Muscle layer of duodenum (tissue), 2 donors: Measurements from ENCODE around the gene ESPL1.
"Not testable (repeated sequence)": the region's sequence is repeated elsewhere in the genome, so short reads cannot be mapped to it uniquely, and the experiment has no call there.

Experiments used
- H3K27ac ChIP-seq: one replicate; pipeline ENCODE4 v1.7.0; 2013; ENCODE audit warnings: mild to moderate bottlenecking, low read length
- H3K27me3 ChIP-seq: one replicate; pipeline ENCODE4 v1.7.0; 2013; ENCODE audit warnings: low read depth, mild to moderate bottlenecking, control low read depth, low read length
- H3K36me3 ChIP-seq, 2 donors: one replicate each; pipeline ENCODE4 v1.7.0; 2013; ENCODE audit warnings: low read length in 2 of 2, control low read depth in 1 of 2, mild to moderate bottlenecking in 1 of 2; ENCODE audit not compliant: insufficient read depth in 2 of 2, control insufficient read depth in 1 of 2
- H3K4me1 ChIP-seq, 2 donors: one replicate each; pipeline ENCODE4 v1.7.0; 2013; ENCODE audit warnings: low read length in 2 of 2, mild to moderate bottlenecking in 2 of 2, control low read depth in 1 of 2, moderate library complexity in 1 of 2; ENCODE audit not compliant: insufficient read depth in 2 of 2, control insufficient read depth in 1 of 2
- H3K4me3 ChIP-seq, 2 donors: one replicate each; pipeline ENCODE4 v1.7.0; 2013; ENCODE audit warnings: low read length in 2 of 2, low read depth in 1 of 2, mild to moderate bottlenecking in 1 of 2
- H3K9me3 ChIP-seq, 2 donors: one replicate each; pipeline ENCODE4 v1.7.0; 2013; ENCODE audit warnings: low read length in 2 of 2, control low read depth in 1 of 2, mild to moderate bottlenecking in 1 of 2; ENCODE audit not compliant: control insufficient read depth in 1 of 2
- donor health status: healthy.

ESPL1 gene

GRCh38 chr12:53313996-53314395 lies 45.9 kb downstream of the ESPL1 start:
- H3K27ac ChIP-seq = no peak overlapping the region
- no peaks in the 10 kb centered on the region for H3K9me3 ChIP-seq
- H3K36me3 ChIP-seq = peaks cover 29% of the 10 kb centered on the region in 2 donors
- peaks cover 0 to under 1% of the 10 kb centered on the region in 2 donors for H3K4me1 ChIP-seq
- no peaks in the 10 kb centered on the region for H3K27me3 ChIP-seq
- H3K4me3 ChIP-seq = no peak overlapping the region

DNA sequence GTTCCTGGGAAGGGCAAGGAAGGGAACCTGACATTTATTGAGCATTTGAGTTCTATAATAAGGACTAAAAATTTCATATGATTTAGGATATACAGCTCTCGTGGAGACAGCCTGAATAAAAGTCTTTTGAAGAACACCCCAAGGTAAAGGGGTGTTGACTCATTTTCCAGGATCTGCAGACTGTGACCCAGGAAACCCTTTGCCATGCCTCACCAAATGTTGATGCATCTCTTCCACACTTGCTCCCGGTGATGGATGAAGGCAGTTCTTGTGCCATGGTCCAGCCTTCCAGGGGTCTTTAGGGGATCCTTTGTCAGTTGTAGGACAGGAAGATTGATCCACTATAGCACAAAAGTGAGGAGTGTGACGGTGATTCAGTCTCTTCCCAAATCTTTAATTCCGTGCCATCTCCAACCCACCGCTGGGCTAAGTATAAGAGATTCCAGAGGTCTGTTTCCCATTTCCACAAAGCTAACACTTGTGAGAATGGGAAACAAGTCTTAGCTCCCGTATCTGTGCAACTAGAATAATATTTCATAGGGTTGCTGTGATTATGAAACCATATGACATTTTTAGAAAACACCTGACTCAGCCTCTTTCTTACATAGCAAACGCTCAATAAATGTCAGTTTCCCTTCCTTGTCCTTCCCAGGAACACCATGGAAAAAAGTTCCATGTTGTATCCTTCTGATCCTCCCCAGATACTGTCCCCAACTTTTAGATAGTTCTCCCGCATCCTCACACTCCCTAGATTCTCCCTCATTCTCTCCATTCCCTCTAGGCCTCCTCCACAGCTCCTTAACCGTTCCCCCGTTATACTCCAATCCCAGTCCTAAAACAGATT lies 52.5 kb downstream of the ESPL1 start:
- H3K4me1 ChIP-seq = peaks cover 7 to 32% of the 10 kb centered on the region in 2 donors
- peak overlapping the region; percentile 93 for H3K27ac ChIP-seq
- H3K36me3 ChIP-seq = peaks cover 6 to 7% of the 10 kb centered on the region in 2 donors
- no peaks in the 10 kb centered on the region for H3K9me3 ChIP-seq
- H3K27me3 ChIP-seq = no peaks in the 10 kb centered on the region
- peak overlapping the region; percentile 88 to 89 for H3K4me3 ChIP-seq

DNA sequence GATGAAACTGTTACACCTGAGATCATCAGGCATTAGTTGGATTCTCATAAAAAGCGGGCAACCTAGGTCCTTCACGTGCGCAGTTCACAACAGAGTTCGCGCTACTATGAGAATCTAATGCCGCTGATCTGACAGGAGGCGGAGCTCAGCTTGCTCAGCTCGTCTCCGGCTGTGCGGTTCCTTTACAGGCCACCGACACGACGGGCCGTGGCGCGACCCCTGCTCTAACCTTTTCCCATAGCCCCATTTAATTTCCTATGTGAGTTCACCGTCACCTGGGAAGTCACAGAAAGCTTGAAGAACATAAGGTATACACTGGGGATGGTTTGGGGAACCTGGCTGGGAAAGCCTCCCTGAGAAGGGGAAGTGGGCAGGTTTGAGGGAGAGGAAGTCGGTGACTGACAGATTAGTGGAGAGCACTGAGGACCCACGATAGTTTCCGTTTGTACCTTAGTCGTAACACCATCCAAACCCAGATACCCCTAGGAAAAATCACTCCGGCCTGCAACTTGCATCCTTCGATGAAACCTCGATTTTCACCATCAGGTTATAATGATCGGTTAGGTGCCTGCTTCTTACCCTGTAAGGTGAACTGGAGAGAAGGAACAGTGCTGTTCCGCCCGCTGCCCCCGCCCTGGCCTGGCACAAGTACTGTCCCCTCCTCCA lies 56.1 kb downstream of the ESPL1 start:
- H3K4me1 ChIP-seq = peaks cover 7 to 35% of the 10 kb centered on the region in 2 donors
- H3K27me3 ChIP-seq = no peaks in the 10 kb centered on the region
- H3K27ac ChIP-seq = peak overlapping the region; percentile 89
- no peaks in the 10 kb centered on the region for H3K9me3 ChIP-seq
- H3K4me3 ChIP-seq = peak overlapping the region; percentile 74 to 80
- peaks cover 0 to 7% of the 10 kb centered on the region in 2 donors for H3K36me3 ChIP-seq

- Histone ChIP-seq H3K4me3 (peak overlapping the region; percentile 74 to 80), H3K27ac (peak overlapping the region; percentile 89), H3K36me3 (peaks cover 0 to 7% of the 10 kb centered on the region in 2 donors), H3K9me3 (no peaks in the 10 kb centered on the region), H3K4me1 (peaks cover 7 to 30% of the 10 kb centered on the region in 2 donors), H3K27me3 (no peaks in the 10 kb centered on the region)
Measured at GRCh38 chr12:53324779-53325510, 56.8 kb downstream of the ESPL1 start.

GRCh38 chr12:53325511-53326061 lies 57.5 kb downstream of the ESPL1 start:
- peaks cover 0 to 7% of the 10 kb centered on the region in 2 donors for H3K36me3 ChIP-seq
- H3K27ac ChIP-seq = no peak overlapping the region
- H3K9me3 ChIP-seq = no peaks in the 10 kb centered on the region
- peaks cover 4 to 24% of the 10 kb centered on the region in 2 donors for H3K4me1 ChIP-seq
- H3K4me3 ChIP-seq = peak overlapping the region; percentile 56 to 80
- no peaks in the 10 kb centered on the region for H3K27me3 ChIP-seq

GRCh38 chr12:53326460-53327185 lies 58.5 kb downstream of the ESPL1 start:
- Histone ChIP-seq H3K27ac (no peak overlapping the region), H3K4me3 (no peak overlapping the region), H3K36me3 (peaks cover 0 to 4% of the 10 kb centered on the region in 2 donors), H3K9me3 (no peaks in the 10 kb centered on the region), H3K27me3 (no peaks in the 10 kb centered on the region), H3K4me1 (peaks cover 3 to 21% of the 10 kb centered on the region in 2 donors)

DNA sequence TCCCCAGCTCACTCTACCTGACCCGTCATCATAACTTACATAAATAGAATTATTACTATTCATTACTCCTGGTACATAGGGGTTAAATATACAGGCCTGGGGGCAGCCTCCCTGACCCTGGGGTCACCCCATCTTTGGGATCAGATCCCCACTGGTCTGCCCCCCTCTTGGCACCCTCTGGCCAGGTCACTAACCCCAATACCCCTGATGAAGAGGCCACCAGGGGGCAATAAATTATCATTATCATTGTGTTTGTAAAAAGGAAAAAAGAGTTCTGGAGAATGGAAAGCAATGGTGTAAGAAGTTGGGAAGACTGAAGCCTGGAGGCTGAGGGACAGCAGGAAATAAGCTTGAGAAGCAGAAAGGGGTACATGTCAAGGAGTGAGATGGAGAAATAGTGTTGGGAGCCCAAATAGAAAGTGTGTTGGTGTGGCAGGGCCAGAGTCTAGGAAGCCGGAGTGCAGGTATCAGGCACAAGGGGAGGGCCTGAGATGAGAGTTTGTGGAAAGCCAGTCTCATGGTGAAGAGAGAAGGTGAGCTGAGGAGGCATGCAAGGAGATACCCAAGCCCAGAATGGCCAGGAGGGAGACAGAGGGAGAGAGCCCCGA lies 59.4 kb downstream of the ESPL1 start:
- H3K27ac ChIP-seq = no peak overlapping the region

DNA sequence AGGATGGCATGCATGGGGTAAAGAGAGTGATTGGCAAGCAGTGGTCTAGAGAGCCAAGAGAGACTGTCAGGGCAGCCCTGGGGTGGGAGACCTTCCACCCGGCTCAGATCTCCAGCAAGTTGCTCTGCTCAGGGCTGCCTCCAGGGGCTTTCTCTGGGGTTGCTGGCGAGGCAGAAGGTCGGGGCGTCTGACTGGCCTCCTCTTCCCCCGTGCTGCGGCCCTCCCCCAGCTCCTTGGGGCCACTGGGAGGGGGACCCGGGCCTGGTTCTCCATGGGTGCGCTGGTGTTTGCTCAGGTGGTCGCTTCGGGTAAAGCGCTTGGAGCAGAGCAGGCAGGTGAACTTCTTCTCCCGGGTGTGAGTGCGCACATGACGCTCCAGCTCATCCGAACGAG lies 59.9 kb downstream of the ESPL1 start:
- Histone ChIP-seq H3K27ac (no peak overlapping the region), H3K9me3 (no peaks in the 10 kb centered on the region), H3K27me3 (no peaks in the 10 kb centered on the region), H3K4me1 (peaks cover 0 to 17% of the 10 kb centered on the region in 2 donors), H3K4me3 (no peak overlapping the region), H3K36me3 (peaks cover 0 to 4% of the 10 kb centered on the region in 2 donors)

More for the DNA sequence above, 59.4 kb downstream of the ESPL1 start:
- no peaks in the 10 kb centered on the region for H3K27me3 ChIP-seq
- H3K36me3 ChIP-seq = peaks cover 0 to 4% of the 10 kb centered on the region in 2 donors
- H3K4me1 ChIP-seq = peaks cover 0 to 17% of the 10 kb centered on the region in 2 donors
- H3K4me3 ChIP-seq = no peak overlapping the region
- no peaks in the 10 kb centered on the region for H3K9me3 ChIP-seq

- H3K27ac ChIP-seq = no peak overlapping the region
- peaks cover 0 to 5% of the 10 kb centered on the region in 2 donors for H3K4me1 ChIP-seq
- no peaks in the 10 kb centered on the region for H3K36me3 ChIP-seq
- peaks cover under 1% of the 10 kb centered on the region for H3K27me3 ChIP-seq
- no peaks in the 10 kb centered on the region for H3K9me3 ChIP-seq
- H3K4me3 ChIP-seq = no peak overlapping the region
Measured at GRCh38 chr12:53330671-53331070, 62.6 kb downstream of the ESPL1 start.

DNA sequence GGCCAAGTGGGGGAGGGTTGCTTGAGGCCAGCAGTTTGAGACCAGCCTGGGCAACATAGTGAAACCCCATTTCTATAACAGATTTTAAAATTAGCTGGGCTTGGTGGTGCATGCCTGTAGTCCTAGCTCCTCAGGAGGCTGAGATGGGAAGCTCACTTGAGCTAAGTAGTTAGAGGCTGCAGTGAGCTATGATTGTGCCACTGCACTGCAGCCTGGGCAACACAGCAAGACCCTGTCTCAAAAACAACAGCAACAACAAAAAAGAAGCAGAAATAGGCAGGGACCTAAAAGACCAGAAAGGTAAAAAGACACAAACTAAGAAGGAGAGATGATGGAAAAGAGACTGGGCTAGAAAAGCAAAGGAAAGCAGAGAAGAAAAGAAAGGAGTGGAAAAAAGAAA lies 64.2 kb downstream of the ESPL1 start:
- not testable (repeated sequence) for H3K4me3 ChIP-seq, H3K9me3 ChIP-seq, H3K36me3 ChIP-seq, H3K27ac ChIP-seq, H3K4me1 ChIP-seq
- peaks cover 11% of the 10 kb centered on the region for H3K27me3 ChIP-seq
